Measurements from ENCODE around the gene OCRL.
A peak's percentile ranks its signal among the peaks of the same experiment; 100 is the strongest.

OCRL gene

DNA sequence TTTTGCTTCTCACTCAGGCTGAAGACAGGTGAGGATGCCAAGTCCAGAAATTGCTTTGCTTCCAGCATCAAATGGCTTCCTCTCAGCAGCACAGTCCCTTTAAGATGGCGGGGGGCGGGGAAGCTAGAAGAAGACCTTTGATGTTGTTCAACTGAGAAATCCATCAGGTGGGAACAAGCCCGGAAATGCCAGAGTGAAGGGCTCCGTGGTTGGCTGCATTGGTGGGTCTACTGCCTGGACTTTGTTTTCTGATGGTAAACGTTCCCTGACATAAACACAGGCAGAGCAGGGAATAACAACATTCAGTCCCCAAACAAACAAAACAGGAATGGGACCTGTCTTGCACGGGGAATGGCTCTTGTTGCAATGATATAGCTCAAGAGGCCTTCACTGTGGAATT is 77.4 kb downstream of the OCRL start:
- H3K4me3 ChIP-seq (ENCODE audit: low read length), result no peak overlapping the region
- no peak for DNase-seq (ENCODE audit: low read depth, low spot score)

- DNase-seq (ENCODE audit: low read depth, low spot score), result no peak
- no peak overlapping the region for H3K4me3 ChIP-seq (ENCODE audit: low read length)
Measured at GRCh38 chrX:129618997-129619396, 78.9 kb downstream of the OCRL start.

DNA sequence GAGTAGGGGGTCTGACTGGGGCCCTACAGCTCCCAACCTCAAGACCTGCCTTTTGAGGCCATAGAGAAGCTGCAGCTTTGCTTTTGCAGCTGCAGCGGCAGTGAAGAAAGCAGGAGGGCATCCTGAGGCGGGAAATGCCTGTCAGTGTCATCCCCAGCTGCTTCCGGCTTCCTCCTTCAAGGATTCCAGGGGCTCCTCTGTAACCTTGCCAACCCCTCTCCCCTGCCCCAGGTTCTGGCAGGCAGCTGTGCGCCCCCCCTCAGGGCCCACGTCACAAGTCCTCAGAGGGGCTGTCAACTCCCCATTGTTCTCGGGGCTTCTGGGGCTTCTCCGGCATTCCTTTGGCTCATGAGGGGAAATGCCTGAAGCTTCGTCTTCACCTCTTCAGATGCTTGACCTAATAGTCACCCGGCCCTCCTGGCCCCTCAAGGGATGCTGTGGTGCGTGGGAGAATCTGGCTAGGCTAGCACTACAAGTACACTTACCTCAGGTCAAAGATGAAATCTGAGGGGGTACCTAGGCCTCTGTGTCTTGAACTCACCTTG is 82.8 kb downstream of the OCRL start:
- no peak for DNase-seq (ENCODE audit: low read depth, low spot score)
- no peak overlapping the region for H3K4me3 ChIP-seq (ENCODE audit: low read length)

DNA sequence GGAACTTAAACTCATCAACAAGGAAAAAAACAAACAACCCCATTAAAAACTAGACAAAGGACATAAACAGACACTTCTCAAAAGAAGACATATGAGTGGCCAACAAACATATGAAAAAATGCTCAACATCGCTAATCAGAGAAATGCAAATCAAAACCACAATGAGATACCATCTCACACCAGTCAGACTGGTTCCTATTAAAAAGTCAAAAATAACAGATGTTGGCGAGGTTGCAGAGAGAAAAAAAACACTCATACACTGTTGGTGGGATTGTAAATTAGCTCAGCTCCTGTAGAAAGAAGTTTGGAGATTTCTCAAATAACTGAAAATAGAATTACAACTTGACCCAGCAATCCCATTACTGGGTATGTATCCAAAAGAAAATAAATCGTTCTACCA is 86.0 kb downstream of the OCRL start:
- no peak overlapping the region for H3K4me3 ChIP-seq (ENCODE audit: low read length)
- DNase-seq (ENCODE audit: low read depth, low spot score), result no peak

DNA sequence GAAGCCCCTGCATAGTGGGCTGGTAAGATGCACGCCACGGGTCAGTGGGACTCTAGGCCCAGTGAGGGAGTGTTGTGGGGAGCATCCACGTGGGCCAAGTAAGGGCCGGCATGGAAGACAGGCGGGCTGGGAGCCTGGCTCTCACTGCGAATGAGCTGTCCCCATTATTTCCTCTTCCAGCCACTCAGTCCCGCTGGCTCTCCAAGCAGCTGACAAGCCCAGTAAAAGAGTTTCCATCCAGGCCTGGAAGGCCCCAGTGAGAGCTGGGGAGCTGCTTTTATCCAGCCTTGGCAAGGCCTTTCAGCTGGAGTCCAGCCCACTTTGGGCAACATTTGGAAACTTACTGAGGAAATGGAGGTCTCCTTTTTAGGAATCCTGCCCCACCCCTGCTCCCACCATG is 89.8 kb downstream of the OCRL start:
- DNase-seq (ENCODE audit: low read depth, low spot score), result no peak
- H3K4me3 ChIP-seq (ENCODE audit: low read length), result no peak overlapping the region

- H3K4me3 ChIP-seq (ENCODE audit: low read length), result no peak overlapping the region
- DNase-seq (ENCODE audit: low read depth, low spot score), result no peak
Measured at GRCh38 chrX:129631849-129632248, 91.8 kb downstream of the OCRL start.

- DNase-seq (ENCODE audit: low read depth, low spot score), result no peak
- no peak overlapping the region for H3K4me3 ChIP-seq (ENCODE audit: low read length)
Measured at GRCh38 chrX:129632443-129632842, 92.4 kb downstream of the OCRL start.

- no peak for DNase-seq (ENCODE audit: low read depth, low spot score)
- H3K4me3 ChIP-seq (ENCODE audit: low read length), result no peak overlapping the region
Measured at GRCh38 chrX:129634541-129634940, 94.5 kb downstream of the OCRL start.

GRCh38 chrX:129636175-129636681 is 96.2 kb downstream of the OCRL start:
- no peak overlapping the region for H3K4me3 ChIP-seq (ENCODE audit: low read length)
- DNase-seq (ENCODE audit: low read depth, low spot score), result no peak

- peak; percentile 72 for DNase-seq (ENCODE audit: low read depth, low spot score)
- H3K4me3 ChIP-seq (ENCODE audit: low read length), result no peak overlapping the region
Measured at GRCh38 chrX:129637217-129638109, 97.4 kb downstream of the OCRL start.

GRCh38 chrX:129638917-129639316 is 98.9 kb downstream of the OCRL start:
- H3K4me3 ChIP-seq (ENCODE audit: low read length), result no peak overlapping the region
- no peak for DNase-seq (ENCODE audit: low read depth, low spot score)

GRCh38 chrX:129640737-129641136 is 100.7 kb downstream of the OCRL start:
- no peak overlapping the region for H3K4me3 ChIP-seq (ENCODE audit: low read length)
- DNase-seq (ENCODE audit: low read depth, low spot score), result no peak

- no peak overlapping the region for H3K4me3 ChIP-seq (ENCODE audit: low read length)
- DNase-seq (ENCODE audit: low read depth, low spot score), result no peak
Measured at GRCh38 chrX:129641469-129641868, 101.4 kb downstream of the OCRL start.

DNA sequence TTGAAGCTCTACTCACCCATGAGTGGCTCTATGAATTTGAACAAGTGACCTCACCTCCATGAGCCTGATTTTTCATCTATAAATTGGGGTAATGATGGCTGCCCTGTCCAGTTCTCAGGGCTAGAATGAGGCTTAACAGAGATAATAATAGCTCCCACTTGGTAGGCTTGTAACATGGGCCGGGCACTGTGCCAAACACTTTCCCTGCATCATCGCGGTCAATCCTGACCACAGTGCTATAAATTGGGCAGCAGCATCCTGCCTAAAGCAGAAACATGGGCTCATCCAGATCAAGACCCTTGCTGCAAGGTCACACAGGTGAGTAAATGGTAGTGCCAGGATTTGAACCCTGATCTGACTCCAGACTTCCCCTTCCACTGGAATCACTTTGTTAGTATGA is 101.9 kb downstream of the OCRL start:
- H3K4me3 ChIP-seq (ENCODE audit: low read length), result no peak overlapping the region
- no peak for DNase-seq (ENCODE audit: low read depth, low spot score)

Measured in Jurkat, Clone E6-1 (cell line).